Inflammatory macrophage (primary cell): ENCODE results near the gene EDARADD.
A peak's percentile ranks its signal among the peaks of the same experiment; 100 is the strongest.
"Not testable (repeated sequence)": the region's sequence is repeated elsewhere in the genome, so short reads cannot be mapped to it uniquely, and the experiment has no call there.

Source experiments
- DNase-seq, 2 donors: peaks; one replicate each; pipeline ENCODE4 v3.0.0-alpha.2; 2020 to 2022

Gene EDARADD

DNA sequence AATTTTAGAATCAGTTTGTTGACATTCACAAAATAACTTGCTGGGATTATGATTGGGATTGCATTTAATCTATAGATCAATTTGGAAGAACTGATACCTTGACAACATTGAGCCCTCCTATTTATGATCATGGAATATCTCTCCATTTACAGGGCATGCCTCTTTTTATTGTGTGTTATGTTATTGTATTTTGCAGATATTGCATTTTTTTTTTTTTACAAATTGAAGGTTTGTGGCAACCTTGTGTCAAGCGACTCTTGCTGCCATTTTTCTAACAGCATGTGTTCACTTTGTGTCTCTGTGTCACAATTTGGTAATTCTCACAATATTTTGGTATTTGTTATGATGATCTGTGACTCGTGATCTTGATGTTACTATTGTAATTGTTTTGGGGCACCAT lies 46.3 kb downstream of the EDARADD start:
- no peak for DNase-seq

DNA sequence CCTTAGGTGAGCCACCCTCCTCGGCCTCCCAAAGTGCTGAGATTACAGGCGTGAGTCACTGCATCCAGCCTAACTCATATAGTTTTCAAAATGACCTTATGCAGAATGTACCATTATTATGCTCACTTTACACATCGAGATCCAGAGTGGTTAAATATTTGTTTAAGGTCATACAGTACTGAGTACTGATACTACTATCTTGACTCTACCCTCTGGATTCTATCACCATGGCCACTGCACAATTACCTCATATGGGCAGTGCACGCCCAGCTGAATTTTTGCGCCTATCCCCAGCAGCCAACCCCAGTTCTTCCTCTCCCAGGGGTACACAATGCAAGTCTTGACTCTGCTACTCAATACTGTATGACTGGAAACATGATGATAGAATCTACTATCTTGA lies 56.7 kb downstream of the EDARADD start:
- DNase-seq: no peak

DNA sequence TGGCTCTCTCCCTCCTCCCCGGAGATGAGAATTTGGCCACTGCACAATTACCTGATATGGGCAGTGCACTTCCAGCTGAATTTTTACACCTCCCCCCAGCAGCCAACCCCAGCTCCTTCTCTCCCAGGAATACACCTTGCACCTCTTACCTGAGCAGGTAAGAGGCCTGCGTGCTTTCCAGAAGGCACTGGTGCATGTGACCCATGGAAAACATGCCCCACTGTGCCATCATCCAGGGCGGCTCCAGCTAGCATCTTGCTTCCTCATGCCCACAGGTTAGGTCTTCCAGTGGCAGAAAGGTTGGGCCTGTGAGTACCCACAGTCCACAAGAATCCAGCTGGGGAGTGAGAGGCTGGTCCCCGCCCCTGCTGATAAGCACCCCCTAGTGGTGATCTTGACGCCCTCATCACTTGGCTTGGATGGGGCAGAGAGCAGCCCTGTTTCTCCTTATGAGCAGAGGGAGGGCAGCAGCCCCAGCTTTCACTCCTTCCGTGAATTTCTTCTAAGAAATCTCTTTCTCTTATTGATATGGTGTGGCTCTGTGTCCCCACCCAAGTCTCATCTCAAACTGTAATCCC lies 57.8 kb downstream of the EDARADD start:
- peak; percentile 46 to 49 for DNase-seq

DNA sequence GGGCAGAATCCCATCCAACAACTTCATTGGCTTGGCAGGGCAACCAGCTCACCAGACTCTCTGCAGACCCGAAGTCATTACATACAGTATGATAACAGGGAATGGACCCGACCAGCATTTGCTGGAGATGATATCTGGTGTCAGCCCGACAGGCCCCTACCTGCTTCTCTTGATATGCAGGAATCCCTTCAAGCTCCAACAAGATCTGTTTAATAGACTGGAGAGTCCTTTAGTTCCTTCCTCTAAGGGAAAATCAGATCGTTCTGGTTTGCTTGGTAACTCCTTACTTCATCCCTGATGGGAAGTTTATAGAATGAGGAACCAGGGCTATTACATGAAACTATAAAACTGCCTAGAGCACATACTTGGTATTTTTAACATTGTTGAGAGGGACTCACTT lies 61.2 kb downstream of the EDARADD start:
- DNase-seq: peak; percentile 50 to 68

DNA sequence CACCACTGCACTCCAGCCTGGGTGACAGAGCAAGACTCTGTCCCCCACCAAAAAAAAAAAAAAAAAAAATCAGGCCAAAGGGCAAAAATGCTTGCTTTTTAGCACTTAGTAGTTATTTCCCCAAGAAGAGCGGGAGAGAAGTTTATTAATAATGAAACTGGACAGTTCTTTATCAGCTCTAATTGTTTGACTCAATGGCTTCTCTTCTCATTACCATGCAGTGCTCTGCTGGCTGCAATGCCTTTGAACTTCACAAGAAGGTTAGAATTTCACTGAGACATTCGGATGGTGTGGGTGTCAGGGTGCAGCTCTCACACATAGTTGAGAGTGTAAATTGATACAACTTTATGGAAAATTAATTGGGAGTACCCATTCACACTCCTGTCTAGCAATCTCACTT lies 63.7 kb downstream of the EDARADD start:
- no peak for DNase-seq

DNA sequence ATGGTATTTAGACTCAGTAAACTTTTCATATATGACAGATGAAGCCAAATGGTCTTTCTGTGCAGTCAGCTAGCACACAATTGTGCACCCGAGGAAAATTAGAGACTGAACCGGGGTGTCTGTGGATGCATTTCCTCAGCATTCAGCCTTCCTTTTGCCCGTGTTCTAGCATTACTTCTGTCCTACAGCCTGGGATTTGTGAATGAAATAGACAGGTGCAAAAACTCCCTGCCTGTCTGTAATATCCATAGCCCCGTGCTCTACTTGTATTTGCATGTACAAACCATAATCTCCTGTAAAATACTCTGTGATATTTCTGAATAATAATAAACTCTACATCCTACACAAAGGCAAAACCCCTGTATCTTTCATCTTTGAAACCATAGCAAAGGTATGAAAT lies 64.9 kb downstream of the EDARADD start:
- no peak for DNase-seq

DNA sequence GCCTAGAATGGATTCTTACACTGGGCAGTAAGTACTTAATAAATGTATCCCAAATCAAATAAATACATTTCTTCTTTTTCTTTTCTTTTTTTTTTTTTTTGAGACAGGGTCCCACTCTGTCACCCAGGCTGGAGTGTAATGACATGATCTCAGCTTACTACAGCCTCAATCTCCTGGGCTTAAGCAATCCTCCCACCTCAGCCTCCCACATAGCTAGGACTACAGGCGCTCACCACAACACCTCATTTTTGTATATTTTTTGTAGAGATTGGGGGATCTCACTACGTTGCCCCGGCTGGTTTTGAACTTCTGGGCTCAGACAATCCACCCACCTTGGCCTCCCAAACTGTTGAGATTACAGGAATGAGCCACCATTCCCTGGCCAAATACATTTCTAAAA lies 66.0 kb downstream of the EDARADD start:
- no peak for DNase-seq

DNA sequence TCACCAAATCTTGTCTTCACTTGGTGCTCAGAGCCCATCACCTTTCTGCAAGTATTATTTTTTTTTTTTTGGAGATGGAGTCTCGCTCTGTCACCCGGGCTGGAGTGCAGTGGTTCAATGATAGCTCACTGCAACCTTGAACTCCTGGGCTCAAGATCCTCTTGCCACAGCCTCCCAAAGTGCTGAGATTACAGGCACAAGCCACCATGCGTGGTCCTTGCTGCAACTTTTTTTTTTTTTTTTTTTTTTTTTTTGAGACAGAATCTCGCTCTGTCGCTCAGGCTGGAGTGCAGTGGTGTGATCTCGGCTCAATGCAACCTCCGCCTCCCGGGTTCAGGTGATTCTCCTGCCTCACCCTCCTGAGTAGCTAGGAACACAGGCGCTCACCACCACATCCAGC lies 70.1 kb downstream of the EDARADD start:
- not testable (repeated sequence) for DNase-seq

DNA sequence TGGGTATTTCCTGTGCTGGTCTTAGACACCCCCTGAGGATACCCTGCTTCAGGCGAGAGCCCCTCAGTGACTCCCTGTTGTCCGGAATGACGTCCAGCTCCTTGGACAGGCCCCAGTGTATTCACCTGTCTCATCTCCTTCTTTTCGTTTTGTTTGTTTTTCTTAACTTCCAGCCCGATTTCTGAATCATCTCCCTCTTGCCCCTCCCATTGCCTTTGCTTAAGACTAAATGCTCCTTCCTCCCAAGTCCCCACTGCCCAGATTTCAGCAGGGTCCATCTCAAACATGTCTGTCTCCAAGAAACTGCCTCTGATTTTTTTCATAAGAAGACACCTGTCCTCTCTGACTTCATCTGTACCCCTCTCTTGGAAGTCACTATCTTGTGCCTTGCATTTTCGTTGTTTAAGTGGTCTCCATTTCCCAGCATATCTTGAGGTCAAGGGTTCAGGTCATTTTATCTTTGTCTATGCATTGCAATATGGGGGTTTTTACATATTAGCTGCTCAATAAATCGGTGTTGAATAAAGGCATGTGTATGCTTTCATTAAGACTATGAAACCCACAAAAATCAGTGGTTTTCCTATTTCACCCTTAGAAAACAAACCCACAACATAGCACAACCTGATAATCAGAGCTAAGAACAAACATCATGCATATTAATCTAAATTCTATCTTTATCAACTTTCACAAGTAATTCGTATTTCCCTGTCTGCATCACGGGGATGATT lies 71.3 kb downstream of the EDARADD start:
- DNase-seq: no peak

DNA sequence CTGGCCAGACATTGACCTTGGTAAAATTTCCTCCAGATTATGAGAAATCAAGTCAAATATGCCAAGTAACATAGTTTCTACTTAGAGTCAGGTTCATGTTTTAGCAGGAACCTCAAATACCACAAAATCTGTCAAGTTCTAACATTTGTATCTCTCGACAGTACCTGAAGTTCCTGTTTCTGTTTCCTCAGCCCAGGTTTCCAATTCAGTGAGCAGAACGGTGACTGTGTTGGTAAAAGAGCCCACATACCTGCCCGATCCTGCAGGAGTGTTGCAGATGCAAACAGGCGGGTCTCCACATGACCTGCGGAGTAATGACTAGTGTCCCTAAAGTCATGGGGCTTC lies 71.8 kb downstream of the EDARADD start:
- no peak for DNase-seq

DNA sequence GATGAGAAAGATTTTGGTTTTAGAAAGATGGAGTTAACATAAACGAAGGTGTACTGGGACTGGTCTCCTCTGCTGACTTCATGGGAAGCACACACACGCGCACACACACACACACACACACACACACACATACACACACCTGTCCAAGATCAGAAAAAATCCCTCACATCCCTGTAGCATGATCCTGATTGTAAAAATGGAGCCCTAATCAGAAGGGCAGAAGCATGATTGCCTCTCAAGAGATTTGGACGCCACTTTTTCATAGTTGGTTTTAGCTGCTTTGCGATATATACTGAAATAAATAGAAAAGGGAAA lies 73.2 kb downstream of the EDARADD start:
- no peak for DNase-seq

DNA sequence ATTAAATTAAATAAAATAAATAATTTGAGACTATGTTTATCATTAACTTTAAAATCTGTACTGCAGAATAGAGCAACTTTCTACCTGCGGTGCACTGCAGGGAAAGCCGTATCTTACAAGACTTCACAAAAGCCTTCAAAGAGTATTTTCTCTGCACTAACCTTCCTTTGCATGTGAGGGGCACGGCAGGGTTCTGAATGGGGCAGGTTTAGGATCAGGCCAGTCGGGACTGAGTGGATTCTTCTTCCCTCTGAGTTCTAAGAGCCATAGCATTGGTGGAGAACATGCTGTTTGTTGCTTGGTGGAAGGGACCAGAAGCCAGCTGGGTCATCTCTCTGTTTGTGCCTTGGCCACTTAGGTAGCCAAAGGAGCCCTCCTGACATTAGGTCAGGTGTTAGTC lies 74.5 kb downstream of the EDARADD start:
- DNase-seq: no peak

DNA sequence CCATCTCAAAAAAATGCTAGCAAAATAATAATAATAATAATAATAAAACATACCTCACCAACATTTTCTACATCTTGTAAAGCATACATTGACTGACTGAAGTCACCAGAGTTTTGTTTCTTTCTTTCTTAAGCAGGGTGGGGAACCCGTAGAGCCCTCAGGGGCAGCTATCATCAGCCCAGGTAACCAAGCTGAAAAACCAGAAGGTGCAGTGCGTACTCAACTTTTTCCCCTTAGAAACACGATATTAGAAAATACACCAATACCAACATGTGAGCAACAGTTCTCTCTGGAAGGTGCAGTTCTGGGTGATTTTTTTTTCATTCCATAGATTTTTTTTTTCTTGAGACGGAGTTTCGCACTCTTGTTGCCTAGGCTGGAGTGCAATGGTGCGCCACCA lies 75.4 kb downstream of the EDARADD start:
- no peak for DNase-seq

DNA sequence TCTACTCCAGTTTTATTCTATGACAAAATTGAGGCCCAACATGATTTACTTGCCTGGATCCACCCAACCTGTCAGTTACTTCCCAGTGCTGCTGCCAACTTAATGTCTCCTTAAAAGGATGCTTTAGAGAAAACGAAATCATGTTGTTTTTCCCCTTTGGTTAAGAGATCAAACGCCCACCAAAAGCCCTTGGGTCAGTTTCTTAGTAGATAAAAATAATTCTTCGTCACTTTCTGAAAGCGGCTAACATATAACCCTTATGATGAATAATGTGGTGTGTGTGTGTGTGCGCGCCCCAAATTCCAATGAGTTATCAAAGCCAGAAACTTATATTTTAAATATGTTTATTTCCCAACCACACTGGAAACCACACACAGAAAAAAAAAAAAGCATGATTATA lies 77.0 kb downstream of the EDARADD start:
- no peak for DNase-seq

DNA sequence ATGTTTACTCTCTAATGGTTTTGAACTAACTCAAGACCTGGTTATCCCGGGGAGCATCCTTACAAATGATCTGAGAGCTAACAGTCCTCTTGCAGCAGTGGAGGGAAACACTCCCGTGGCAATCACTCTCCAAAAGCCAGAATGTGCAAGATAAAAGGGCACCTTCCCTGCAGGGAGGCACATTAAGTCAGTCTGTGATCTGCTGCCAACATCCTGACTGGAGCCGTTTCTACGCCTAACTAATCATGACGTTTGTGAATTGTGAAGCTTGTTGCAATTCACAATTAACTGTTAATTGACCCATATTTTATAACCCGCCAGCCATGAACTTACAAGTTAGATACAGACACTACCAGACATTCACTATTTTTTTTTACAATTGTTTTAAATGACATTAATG lies 77.6 kb downstream of the EDARADD start:
- no peak for DNase-seq

DNA sequence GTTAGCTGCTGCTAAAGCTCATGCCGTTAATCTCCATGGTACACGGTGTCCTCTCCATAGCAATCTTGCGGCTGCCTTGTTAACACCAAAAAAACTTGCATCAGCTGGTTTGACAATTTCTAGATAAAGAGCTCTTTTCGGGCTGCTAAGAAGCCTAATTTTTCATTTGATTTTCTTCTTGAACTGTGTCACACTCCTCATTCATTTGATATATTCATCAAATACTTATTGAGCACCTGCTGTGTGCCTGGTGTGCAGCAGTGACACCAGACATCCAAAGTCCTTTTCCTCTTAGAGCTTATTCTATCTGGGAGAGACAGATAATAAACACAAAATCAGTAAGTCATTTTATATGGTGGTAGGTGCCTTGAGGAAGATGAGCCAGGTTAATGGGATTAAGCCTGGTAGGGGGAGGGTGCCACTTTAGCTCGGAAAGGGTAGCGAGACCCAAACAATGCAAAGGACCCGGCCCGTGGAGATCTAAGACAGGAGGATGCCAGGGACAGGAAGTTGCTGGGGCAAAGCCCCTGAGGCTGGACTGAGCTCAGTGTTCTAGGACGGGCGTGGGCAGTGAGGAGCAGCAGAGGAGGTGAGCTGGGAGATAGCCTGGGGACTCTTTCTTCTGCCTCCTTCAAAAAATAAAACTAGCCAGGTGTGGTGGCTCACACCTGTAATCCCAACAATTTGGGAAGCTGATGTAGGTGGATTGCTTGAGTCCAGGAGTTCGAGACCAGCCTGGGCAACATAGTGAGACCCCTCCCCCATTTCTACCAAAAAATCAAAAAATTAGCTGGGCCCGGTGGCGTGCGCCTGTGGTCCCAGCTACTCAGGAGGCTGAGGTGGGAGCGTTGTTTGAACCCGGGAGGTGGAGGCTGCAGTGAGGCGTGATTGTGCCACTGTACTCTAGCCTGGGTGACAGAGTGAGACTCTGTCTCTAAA lies 79.0 kb downstream of the EDARADD start:
- DNase-seq: no peak

DNA sequence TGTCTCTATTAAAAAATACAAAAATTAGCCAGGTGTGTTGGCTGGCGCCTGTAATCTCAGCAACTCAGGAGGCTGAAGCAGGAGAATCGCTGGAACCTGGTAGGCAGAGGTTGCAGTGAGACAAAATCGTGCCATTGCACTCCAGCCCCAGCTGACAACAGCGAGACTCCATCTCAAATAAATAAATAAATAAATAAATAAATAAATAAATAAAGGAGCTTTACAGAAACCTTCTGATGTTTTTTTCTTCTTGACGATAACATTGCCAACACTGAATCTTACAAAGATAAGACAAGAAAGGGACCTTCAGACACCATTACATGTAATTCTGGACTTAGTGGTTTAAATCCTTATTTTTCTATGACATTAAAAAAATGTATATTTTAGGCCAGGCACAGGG lies 81.9 kb downstream of the EDARADD start:
- DNase-seq: no peak

DNA sequence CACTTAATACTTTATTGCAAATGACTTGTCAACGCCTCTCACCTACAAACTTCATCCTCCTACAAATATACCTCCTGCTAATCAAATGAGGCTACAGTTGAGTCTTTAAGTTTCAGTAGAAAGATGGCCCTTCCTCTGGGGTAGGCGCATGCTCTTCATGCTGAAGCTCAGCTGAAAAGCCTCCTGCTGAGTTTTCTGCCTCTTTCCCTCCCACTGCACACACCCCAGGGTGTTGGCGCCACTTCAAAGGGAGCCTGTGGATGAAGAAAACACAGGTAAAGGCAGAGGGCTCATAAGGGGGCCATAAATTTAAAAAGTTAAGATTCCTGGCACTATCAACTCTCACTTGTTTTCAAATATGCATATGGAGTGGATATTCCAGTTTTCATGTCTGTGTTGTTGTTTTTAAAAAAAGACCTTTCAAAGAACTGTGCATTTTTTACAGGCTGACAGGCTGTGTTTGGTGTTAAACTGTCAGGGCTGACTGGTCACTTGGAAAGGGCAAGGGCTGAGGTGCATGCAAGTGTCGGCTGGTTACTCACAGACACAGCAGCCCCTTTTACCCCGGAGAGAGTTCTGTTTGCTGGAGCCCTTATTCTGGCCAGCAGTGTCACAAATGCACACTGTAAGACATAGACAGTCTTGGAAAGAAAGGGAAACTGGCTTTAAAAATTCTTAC lies 86.8 kb downstream of the EDARADD start:
- no peak for DNase-seq

DNA sequence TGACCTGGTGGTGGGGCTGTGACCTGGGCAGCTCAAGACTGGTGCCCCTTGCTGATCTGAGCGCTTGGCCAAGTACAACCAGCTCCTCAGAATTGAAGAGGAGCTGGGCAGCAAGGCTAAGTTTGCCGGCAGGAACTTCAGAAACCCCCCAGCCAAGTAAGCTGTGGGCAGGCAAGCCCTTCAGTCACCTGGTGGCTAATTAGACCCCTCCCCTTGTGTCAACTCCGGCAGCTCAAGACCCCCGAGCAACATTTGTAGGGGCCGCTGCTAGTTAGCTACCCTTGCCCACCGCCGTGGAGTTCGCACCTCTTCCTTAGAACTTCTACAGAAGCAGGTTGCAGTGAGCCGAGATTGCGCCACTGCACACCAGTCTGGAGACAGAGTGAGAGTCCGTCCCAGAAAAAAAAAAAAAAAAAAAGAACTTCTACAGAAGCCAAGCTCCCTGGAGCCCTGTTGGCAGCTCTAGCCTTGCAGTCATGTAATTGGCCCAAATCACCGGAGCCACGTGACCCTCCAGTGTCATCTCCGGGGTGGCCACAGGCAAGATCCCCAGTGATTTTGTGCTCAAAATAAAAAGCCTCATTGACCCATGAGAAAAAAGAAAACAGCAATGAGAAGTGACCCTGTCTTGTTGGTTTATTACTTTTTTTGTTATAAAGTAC lies 90.4 kb downstream of the EDARADD start:
- DNase-seq: no peak

DNA sequence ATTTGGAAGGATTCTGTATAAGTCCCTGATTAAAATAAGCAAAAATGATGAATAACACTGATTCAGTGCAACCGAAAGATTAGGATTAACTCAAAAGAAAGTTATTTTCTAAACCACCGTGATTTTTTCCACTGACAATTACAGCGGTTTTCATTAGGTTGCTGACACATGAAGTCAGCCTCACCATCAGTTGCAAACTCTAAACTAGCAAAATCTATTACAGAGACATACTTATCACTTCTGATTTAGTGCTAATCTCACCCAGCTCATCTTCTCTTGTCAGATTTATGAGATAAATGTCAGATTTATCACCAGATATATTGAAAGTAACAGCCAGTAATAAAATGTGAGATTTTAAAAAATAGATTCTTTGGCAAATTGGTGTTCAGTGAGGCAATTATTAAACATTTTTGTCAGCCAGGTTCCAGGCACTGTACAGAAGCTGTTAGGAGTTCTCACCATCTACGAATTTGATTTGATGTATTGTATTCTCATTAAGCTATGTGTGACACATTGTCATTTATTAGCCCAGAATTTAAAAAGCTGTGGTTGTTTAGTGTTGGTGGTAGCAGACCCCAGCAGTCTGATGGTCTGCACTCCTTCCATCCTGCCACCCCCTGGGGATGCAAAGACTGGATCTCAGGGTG lies 92.4 kb downstream of the EDARADD start:
- no peak for DNase-seq

DNA sequence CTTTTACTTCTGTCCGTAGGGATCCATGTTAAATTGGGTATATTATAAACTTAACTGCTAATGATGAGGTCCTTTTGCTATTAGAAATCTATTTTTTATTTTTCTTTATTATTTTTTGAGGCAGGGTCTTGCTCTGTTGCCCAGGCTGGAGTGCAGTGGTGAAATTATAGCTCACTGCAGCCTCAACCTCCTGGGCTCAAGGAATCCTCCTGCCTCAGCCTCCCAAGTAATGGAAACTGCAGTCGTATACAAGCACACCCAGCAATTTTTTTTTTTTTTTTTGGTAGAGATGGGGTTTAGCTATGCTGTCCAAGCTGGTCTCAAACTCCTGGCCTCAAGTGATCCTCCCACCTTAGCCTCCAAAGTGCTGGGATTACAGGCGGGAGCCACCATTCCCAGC lies 95.1 kb downstream of the EDARADD start:
- not testable (repeated sequence) for DNase-seq

DNA sequence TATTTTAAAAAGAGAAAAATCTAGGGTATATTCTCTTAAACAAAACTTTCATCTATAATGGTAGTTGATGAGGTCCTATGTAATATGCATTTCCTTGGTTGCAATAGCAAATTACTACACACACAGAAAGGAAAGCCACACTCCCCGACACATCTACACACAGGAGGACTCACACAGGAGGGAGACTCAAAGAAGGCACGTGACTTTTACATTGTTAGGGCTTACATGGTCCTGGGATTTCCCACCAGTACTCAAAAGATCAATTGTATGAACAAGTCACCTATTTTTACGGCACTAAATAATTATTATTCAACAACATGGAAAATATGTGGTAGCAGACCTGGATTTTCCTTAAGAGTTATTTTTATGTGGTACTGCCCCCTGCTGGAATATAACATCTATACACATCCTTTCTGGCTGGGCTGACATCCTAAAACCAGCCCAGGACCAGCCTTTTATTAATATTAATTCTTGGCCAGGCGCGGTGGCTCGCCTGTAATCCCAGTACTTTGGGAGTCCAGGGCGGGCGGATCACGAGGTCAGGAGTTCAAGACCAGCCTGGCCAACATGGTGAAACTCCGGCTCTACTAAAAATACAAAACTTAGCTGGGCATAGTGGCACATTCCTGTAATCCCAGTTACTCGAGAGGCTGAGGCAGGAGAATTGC lies 95.8 kb downstream of the EDARADD start:
- peak; percentile 29 to 53 for DNase-seq
